A673 (cell line): ENCODE measurements around the gene AKTIP.

ENCODE experiments used
- CTCF ChIP-seq: fragments of 300-800, 200-600 bp; sonication (generic); conservative IDR thresholded peaks from 2 replicates; pipeline ENCODE4 v1.5.1; 2017; ENCODE audit warnings: low read depth, mild to moderate bottlenecking, antibody characterized with exemption, low read length, moderate library complexity, mixed read lengths
- EZH2 ChIP-seq: fragments of 200-600 bp; sonication (generic); IDR thresholded peaks from 2 replicates; pipeline ENCODE4 v1.6.1; 2017; ENCODE audit warnings: borderline replicate concordance, low read depth, mild to moderate bottlenecking, mixed read lengths, antibody characterized with exemption, low read length; ENCODE audit not compliant: poor library complexity, severe bottlenecking

- no peak for TF ChIP-seq CTCF
- TF ChIP-seq EZH2 = no peak
Measured at GRCh38 chr16:53504665-53505064, 1.7 kb upstream of the AKTIP start.
